Hematopoietic multipotent progenitor cell (in vitro differentiated cells): ENCODE measurements around the gene LCE4A. TPM values are rescaled to one million over a fixed set of nuclear protein-coding genes. Genes with fewer than 3 reads are reported as not detected.
"Not testable (repeated sequence)": the region's sequence is repeated elsewhere in the genome, so short reads cannot be mapped to it uniquely, and the experiment has no call there.

ENCODE experiments used
- DNase-seq, 3 donors: peaks; one replicate each; pipeline ENCODE4 v3.0.0-alpha.2; 2011 to 2015; ENCODE audit warnings: low read depth in 2 of 3, low spot score in 2 of 3
- total RNA-seq: library from RNA; depleted of rRNA; stranded (reverse); fragments of >200 nt; gene quantifications from one replicate; pipeline ENCODE4 v1.2.3, GENCODE V29; 2012

The LCE4A gene, protein sequence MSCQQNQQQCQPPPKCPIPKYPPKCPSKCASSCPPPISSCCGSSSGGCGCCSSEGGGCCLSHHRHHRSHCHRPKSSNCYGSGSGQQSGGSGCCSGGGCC
- total RNA-seq = not detected

GRCh38 chr1:152707860-152708259 lies at the start of gene LCE4A:
Gene LCE4A, plus strand, starts transcription at chr1:152708160. Its CDS starts 916 bp downstream, at chr1:152709076.
- DNase-seq = no peak

GRCh38 chr1:152658649-152659048 lies 49.3 kb upstream of the LCE4A start:
- DNase-seq = no peak

DNA sequence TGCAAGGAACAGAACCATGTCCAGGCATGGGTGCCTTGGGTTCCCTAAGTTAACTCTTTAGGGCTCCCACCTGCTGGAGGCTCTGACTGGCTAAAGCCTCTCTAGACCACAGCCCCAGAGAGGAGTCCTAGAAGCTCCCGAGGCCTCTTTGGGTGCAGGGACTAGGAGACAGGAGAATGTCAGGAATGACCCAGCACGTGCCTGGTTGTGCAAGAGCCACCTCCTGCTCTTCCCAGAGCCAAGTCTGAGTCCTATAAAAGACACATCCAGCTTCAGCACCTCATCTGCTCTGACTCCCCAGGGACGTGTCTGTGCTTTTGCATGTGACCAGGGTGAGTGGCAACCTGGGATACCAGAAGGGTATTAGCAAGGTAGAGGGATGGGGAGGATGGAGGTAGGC lies 44.9 kb upstream of the LCE4A start, which contains the start of gene LCE2D:
TSS of gene LCE2D (plus strand) at position 283 of the 400 bp plus-strand sequence. CDS start 726 bp downstream, outside the sequence.
- no peak for DNase-seq

DNA sequence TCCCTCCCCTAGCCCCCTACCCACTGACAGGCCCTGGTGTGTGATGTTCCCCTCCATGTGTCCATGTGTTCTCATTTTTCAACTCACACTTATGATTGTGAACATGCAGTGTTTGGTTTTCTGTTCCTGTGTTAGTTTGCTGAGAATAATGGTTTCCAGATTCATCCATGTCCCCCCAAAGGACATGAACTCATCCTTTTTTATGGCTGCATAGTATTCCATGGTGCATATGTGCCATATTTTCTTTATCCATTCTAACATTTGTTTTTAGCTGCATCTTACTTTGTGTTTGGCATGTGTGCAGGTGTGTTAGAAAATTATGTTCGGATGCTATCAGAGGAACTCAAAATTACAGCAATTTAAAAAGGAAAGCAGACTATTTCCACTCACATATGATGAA lies 41.8 kb upstream of the LCE4A start:
- not testable (repeated sequence) for DNase-seq

- DNase-seq = no peak
These were observed 40.3 kb upstream of the LCE4A start for GRCh38 chr1:152667648-152668047.

- no peak for DNase-seq
These were observed 34.9 kb upstream of the LCE4A start for GRCh38 chr1:152673016-152673415.

DNA sequence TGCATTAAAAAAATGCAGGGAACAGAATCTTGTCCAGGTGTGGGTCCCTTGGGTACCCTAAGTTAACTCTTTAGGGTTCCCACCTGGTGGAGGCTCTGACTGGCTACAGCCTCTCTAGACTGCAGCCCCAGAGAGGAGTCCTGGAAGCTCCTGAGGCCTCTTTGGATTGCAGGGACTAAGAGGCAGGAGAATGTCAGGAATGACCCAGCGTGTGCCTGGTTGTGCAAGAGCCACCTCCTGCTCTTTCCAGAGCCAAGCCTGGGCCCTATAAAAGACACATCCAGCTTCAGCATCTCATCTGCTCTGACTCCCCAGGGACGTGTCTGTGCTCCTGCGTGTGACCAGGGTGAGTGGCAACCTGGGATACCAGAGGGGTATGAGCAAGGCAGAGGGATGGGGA lies 33.0 kb upstream of the LCE4A start, which contains the start of gene LCE2C:
TSS of gene LCE2C (plus strand) at position 297 of the 400 bp plus-strand sequence. CDS start 737 bp downstream, outside the sequence.
- not testable (repeated sequence) for DNase-seq

GRCh38 chr1:152679459-152679858 lies 28.5 kb upstream of the LCE4A start:
- no peak for DNase-seq

GRCh38 chr1:152681616-152682015 lies 26.3 kb upstream of the LCE4A start:
- DNase-seq = no peak

GRCh38 chr1:152683846-152684245 lies 24.1 kb upstream of the LCE4A start:
- DNase-seq = no peak

DNA sequence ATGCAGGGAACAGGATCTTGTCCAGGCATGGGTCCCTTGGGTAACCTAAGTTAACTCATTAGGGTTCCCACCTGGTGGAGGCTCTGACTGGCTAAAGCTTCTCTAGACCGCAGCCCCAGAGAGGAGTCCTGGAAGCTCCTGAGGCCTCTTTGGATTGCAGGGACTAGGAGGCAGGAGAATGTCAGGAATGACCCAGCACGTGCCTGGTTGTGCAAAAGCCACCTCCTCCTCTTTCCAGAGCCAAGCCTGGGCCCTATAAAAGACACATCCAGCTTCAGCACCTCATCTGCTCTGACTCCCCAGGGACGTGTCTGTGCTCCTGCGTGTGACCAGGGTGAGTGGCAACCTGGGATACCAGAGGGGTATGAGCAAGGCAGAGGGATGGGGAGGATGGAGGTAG lies 22.1 kb upstream of the LCE4A start, which contains the start of gene LCE2B:
TSS of gene LCE2B (plus strand) at position 301 of the 400 bp plus-strand sequence. CDS start 721 bp downstream, outside the sequence.
- DNase-seq = not testable (repeated sequence)

DNA sequence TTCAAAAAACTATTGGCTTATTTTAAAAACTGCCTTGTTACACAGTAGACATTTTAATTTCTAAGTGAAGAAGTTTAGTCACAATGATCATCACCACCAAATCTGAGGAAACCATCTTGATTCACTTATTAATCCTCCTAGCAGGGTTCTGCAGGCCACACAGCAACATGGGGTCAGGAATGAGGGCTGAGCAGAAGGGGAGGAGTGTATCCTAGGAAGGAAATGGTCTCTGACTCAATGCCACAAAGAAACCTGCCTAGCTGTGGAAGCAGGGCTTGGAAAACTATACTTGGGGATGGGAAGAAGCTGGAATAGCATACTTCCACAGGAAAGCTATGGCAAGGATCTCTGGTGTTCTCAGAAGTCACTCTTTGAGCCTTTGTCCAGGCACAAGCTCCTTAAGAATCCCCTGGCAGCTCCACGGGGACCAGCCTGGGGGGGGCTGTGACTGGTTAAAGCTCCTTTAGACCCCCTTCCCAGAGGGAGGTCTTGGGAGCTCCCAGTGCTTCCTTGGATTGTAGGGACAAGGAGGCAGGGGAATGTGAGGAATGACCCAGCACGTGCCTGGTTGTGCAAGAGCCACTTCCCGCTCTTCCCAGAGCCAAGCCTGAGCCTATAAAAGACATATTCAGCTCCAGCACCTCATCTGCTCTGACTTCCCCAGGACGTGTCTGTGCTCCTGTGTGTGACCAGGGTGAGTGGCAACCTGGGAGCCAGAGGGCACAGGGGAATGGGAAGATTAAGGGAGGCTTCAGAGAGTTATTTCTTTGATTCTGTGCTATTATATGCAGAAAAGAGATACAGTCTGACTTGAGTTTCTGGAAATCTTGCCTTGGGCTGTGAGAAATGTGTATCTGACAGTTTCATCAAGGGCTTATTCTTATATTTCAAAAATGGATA lies 10.0 kb upstream of the LCE4A start, which contains the start of gene LCE2A:
TSS of gene LCE2A (plus strand) at position 645 of the 900 bp plus-strand sequence. CDS start 557 bp downstream, outside the sequence.
- DNase-seq = no peak

GRCh38 chr1:152699746-152700145 lies 8.2 kb upstream of the LCE4A start:
- DNase-seq = no peak

GRCh38 chr1:152718238-152718637 lies 10.3 kb downstream of the LCE4A start:
- DNase-seq = no peak

- no peak for DNase-seq
These were observed 17.3 kb downstream of the LCE4A start for GRCh38 chr1:152725261-152725660.

DNA sequence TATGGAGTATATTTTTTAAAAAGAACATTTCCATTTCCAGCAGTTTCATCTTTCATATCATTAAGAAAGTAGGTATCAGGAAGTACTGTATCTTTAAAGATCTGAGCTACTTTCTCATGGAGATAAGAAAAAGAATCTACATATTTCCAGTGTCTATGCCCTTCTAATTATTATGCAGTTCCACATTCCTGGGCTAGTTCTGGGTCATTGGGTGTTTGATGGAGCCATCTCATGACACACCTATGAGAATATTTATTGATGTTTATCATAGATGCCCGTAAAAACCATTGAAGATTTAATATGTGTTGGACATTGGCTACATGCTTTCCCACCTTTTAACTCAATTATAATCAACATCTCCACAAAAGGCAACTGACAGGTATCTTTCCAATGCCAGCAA lies 21.0 kb downstream of the LCE4A start:
- DNase-seq = no peak

GRCh38 chr1:152735648-152736047 lies 27.7 kb downstream of the LCE4A start:
- no peak for DNase-seq

GRCh38 chr1:152737997-152738396 lies 30.0 kb downstream of the LCE4A start:
- DNase-seq = no peak

DNA sequence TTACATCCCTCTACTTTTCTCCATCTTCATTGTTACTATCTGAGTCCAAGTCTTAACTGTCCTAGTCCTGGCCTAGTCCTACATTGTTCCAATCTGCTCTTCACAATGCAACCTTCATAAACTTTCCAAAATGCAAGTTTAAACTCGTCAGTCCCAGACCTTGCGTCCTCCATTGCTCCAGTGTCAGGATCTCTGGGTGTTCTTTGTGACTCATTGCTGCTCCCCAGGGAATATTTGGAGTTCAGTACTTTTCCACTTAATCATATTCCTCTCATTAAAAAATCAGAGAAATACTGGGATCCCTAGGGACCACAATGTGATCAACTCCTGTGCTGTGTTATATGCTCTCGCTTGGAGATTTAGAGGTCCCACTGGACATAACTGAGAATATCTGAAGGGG lies 31.9 kb downstream of the LCE4A start:
- no peak for DNase-seq

GRCh38 chr1:152741656-152742055 lies 33.7 kb downstream of the LCE4A start:
- no peak for DNase-seq

DNA sequence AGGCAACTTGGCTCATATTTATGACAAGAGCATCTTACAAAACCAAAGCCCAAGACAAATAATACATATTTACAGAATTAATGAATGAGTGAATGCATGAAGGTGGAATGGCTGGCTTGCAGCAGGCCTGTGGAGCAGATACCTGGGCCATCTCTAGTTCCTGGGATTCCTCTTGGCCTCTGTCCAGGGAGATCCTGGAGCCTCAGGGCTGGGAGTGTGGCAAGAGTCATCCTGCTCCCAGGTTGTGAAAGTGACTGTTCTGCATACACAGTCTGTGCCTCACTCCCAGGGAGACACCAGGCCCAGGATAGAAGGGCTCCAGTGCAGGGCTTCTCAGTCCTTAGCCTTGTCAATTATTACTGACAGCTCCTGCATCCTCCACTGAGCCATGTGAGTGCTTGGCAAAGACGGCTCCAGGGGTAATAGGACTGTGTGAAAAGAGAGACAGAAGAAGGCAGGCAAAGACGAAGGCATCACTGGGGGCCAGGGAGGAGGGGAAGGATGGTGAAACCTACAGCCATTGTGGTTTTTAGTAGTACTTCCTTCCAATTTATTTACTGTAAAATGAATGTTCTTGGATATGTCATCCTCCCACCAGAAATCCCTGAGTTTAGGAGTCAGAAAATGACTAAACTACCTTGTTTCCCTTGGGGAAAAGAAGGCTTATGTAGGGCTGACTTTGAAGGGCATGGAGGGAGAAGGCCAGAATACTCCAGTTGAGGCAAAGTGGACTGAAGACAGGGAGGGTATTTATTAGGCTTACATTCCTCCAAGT lies 35.6 kb downstream of the LCE4A start:
- no peak for DNase-seq
